GM15510 (cell line): ENCODE results near the gene DCUN1D4.

Source experiments
- POLR2A ChIP-seq: IDR thresholded peaks from 3 replicates; pipeline ENCODE4 v1.6.1; 2011; ENCODE audit warnings: borderline replicate concordance; ENCODE audit not compliant: insufficient read length; ENCODE audit errors: extremely low read depth

DCUN1D4 gene

GRCh38 chr4:51868449-51868847, 25.5 kb downstream of the DCUN1D4 start:
- TF ChIP-seq POLR2A = no peak

GRCh38 chr4:51870441-51871188, 27.7 kb downstream of the DCUN1D4 start:
- TF ChIP-seq POLR2A = no peak

- TF ChIP-seq POLR2A = no peak
Measured at GRCh38 chr4:51872283-51872997, 29.5 kb downstream of the DCUN1D4 start.

GRCh38 chr4:51874551-51874950, 31.6 kb downstream of the DCUN1D4 start:
- no peak for TF ChIP-seq POLR2A

GRCh38 chr4:51878431-51878830, 35.5 kb downstream of the DCUN1D4 start:
- no peak for TF ChIP-seq POLR2A

GRCh38 chr4:51880016-51880915, 37.3 kb downstream of the DCUN1D4 start:
- TF ChIP-seq POLR2A = no peak

- TF ChIP-seq POLR2A = no peak
Measured at GRCh38 chr4:51884055-51884454, 41.1 kb downstream of the DCUN1D4 start.

GRCh38 chr4:51884606-51885005, 41.7 kb downstream of the DCUN1D4 start:
- no peak for TF ChIP-seq POLR2A

GRCh38 chr4:51885363-51885762, 42.4 kb downstream of the DCUN1D4 start:
- TF ChIP-seq POLR2A = no peak

GRCh38 chr4:51890760-51891159, 47.8 kb downstream of the DCUN1D4 start:
- TF ChIP-seq POLR2A = no peak

- TF ChIP-seq POLR2A = no peak
Measured at GRCh38 chr4:51894059-51894645, 51.2 kb downstream of the DCUN1D4 start.

- no peak for TF ChIP-seq POLR2A
Measured at GRCh38 chr4:51895158-51895557, 52.2 kb downstream of the DCUN1D4 start.

GRCh38 chr4:51895816-51896408, 53.0 kb downstream of the DCUN1D4 start:
- no peak for TF ChIP-seq POLR2A

GRCh38 chr4:51901363-51901762, 58.4 kb downstream of the DCUN1D4 start:
- no peak for TF ChIP-seq POLR2A
